HG03196 (cell line): Measurements from ENCODE around the gene KIAA0825.
A peak's percentile ranks its signal among the peaks of the same experiment; 100 is the strongest.
"Not testable (repeated sequence)": the region's sequence is repeated elsewhere in the genome, so short reads cannot be mapped to it uniquely, and the experiment has no call there.

Experiments
- ATAC-seq: cut with Tn5 transposase; IDR thresholded peaks from one replicate; pipeline ENCODE4 v1.9.1; 2021; ENCODE audit not compliant: unreplicated experiment

Gene KIAA0825

GRCh38 chr5:94130077-94130476 is 488.3 kb downstream of the KIAA0825 start:
- no peak for ATAC-seq

GRCh38 chr5:94125107-94125506 is 493.3 kb downstream of the KIAA0825 start:
- ATAC-seq = no peak

DNA sequence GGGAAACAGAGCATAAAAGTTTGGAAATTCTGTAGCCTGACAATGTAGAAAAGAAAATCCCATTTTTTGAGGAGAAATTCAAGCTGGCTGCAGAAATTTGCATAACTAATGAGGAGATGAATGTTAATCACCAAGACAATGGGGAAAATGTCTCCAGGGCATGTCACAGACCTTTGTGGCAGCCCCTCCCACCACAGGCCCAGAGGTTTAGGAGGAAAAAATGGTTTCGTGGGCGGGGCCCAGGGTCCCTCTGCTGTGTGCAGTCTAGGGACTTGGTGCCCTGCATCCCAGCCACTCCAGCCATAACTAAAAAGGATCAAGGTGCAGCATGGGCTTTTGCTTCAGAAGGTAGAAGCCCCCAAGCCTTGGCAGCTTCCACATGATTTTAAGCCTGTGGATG is 502.1 kb downstream of the KIAA0825 start:
- not testable (repeated sequence) for ATAC-seq

- no peak for ATAC-seq
Observed at GRCh38 chr5:94113087-94113486, 505.3 kb downstream of the KIAA0825 start.

DNA sequence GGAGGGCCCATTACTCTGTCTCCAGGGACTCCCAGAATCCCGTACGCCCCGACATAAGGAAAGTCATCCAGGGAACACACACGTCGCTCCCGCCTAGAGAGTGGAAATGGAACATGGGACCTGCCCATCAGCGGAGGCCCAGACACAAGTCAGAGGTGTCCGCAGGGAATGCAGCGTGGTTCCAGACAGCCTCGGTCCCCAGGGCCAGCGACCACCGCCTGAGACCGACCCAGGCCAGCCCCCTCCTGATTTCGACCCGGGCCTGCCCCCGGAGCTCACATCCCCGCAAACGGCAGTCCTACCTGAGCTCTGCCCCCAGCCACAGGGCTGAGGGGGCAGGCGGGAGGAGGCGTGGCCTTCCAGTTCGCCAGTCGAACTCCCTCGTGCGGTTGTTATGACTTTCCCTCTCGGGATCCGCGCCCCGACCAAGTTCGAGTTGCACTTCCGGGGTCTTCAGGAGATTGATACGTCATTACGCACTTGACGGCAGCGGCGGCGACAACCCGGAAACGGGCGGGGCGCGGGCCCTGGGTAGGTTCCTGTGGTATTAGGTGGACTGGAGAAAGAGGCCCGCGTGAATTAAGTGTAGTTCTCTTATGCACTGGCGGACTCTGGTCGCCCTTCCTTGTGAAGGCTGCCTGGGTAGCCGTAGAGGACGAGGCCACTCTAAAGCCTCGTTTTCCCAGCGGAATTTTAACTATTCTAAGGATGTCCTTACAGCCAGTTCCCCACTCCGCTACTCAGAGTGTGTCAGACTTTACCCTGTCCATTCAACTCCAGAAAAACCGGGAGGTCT is 507.0 kb downstream of the KIAA0825 start:
- peak; percentile 100 for ATAC-seq

DNA sequence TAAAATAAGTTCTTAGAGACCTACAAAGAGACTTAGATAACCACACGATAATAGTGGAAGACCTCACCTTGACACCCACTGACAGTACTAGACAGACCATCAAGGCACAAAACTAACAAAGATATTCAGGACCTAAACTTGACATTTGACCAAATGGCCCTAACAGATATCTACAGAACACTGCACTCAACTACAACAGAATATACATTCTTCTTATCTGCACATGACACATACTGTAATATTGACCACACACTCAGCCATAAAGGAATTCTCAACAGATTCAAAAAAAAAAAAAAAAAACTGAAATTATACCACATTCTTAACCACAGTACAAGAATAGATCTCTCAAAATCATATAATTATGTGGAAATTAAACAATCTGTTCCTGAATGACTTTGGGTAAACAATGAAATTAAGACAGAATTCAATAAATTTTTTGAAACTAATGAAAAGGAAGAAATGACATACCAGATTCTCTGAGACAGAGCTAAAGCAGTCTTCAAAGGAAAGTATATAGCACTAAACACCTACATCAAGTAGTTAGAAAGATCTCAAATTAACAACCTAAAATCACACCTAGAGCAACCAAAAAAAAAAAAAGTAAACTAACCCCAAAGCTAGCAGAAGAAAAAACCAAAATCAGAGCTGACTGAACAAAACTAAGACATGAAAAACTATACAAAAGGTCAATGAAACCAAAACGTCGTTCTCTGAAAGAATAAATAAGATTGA is 514.7 kb downstream of the KIAA0825 start:
- ATAC-seq = no peak
